WTC11 (cell line): ENCODE results near the gene LARP1. TPM values are rescaled to one million over a fixed set of nuclear protein-coding genes. Genes with fewer than 3 reads are reported as not detected.
A peak's percentile ranks its signal among the peaks of the same experiment; 100 is the strongest.

Experiments used
- ATAC-seq: fragments of 200-7000 bp; cut with Tn5 transposase; 2 replicates; pipeline ENCODE4 v1.10.0; 2021; ENCODE audit warnings: mild to moderate bottlenecking, moderate library complexity
- CTCF ChIA-PET: fragments of 300-600 bp; sonication (Branson Sonifier 250); formaldehyde crosslinking; loops from one replicate; lab custom pipeline; 2021; ENCODE audit warnings: antibody characterized with exemption; lab: Charles Lee
- POLR2A ChIA-PET: fragments of 350-600 bp; sonication (Branson Sonifier 250); formaldehyde crosslinking; loops from one replicate; lab custom pipeline; 2021; ENCODE audit warnings: antibody characterized with exemption; lab: Charles Lee
- DNase-seq: peaks from one replicate; pipeline ENCODE4 v3.0.0; 2021; ENCODE audit warnings: low spot score
- H3K27ac Mint-ChIP-seq: 2 replicates; pipeline ENCODE4 v1.8.0; 2021; ENCODE audit warnings: mixed read lengths
- H3K27me3 Mint-ChIP-seq: 2 replicates; pipeline ENCODE4 v1.8.0; 2021; ENCODE audit warnings: low read depth, mild to moderate bottlenecking, moderate library complexity, mixed read lengths
- H3K36me3 Mint-ChIP-seq: 2 replicates; pipeline ENCODE4 v1.8.0; 2021; ENCODE audit warnings: mixed read lengths
- H3K4me1 Mint-ChIP-seq: 2 replicates; pipeline ENCODE4 v1.8.0; 2022; ENCODE audit warnings: mixed read lengths
- H3K4me3 Mint-ChIP-seq: 2 replicates; pipeline ENCODE4 v1.8.0; 2021; ENCODE audit warnings: mild to moderate bottlenecking, moderate library complexity, mixed read lengths
- H3K9me3 Mint-ChIP-seq: 2 replicates; pipeline ENCODE4 v1.8.0; 2021; ENCODE audit warnings: mixed read lengths
- AR ChIP-seq: fragments of 250-450 bp; sonication (Bioruptor Pico); IDR thresholded peaks from 2 replicates; pipeline ENCODE4 v1.9.0; 2021; ENCODE audit warnings: mild to moderate bottlenecking
- ARID4B ChIP-seq: sonication (generic); formaldehyde crosslinking; IDR thresholded peaks from 2 replicates; pipeline ENCODE4 v1.8.0; 2023; ENCODE audit warnings: missing genetic modification reagents, mild to moderate bottlenecking, borderline replicate concordance
- CREM ChIP-seq: sonication (generic); formaldehyde crosslinking; IDR thresholded peaks from 2 replicates; pipeline ENCODE4 v1.8.1; 2022; ENCODE audit warnings: mild to moderate bottlenecking, missing genetic modification reagents, moderate library complexity
- ERG ChIP-seq: fragments of 250-450 bp; sonication (Bioruptor Pico); IDR thresholded peaks from 2 replicates; pipeline ENCODE4 v1.8.0; 2021; ENCODE audit warnings: mild to moderate bottlenecking
- ESRRA ChIP-seq: sonication (generic); formaldehyde crosslinking; IDR thresholded peaks from 2 replicates; pipeline ENCODE4 v1.8.1; 2022; ENCODE audit warnings: mild to moderate bottlenecking, missing genetic modification reagents, borderline replicate concordance
- FOXK1 ChIP-seq: sonication (generic); formaldehyde crosslinking; IDR thresholded peaks from 2 replicates; pipeline ENCODE4 v1.8.0; 2022; ENCODE audit warnings: mild to moderate bottlenecking, moderate library complexity, missing genetic modification reagents
- FOXP1 ChIP-seq: sonication (generic); formaldehyde crosslinking; IDR thresholded peaks from 2 replicates; pipeline ENCODE4 v1.8.0; 2022; ENCODE audit warnings: missing genetic modification reagents, mild to moderate bottlenecking, moderate library complexity, borderline replicate concordance
- GABPB1 ChIP-seq: sonication (generic); formaldehyde crosslinking; IDR thresholded peaks from 2 replicates; pipeline ENCODE4 v1.8.1; 2023; ENCODE audit warnings: mild to moderate bottlenecking, missing genetic modification reagents
- HMGXB4 ChIP-seq: sonication (generic); formaldehyde crosslinking; IDR thresholded peaks from 2 replicates; pipeline ENCODE4 v1.8.1; 2023; ENCODE audit warnings: mild to moderate bottlenecking, moderate library complexity, missing genetic modification reagents
- JAZF1 ChIP-seq: fragments of 250-450 bp; sonication (Bioruptor Pico); IDR thresholded peaks from 2 replicates; pipeline ENCODE4 v1.9.0; 2021; ENCODE audit warnings: moderate library complexity, mild to moderate bottlenecking, inconsistent platforms
- MAX ChIP-seq: sonication (generic); formaldehyde crosslinking; IDR thresholded peaks from 2 replicates; pipeline ENCODE4 v1.8.0; 2022; ENCODE audit warnings: mild to moderate bottlenecking, missing genetic modification reagents
- MYBL2 ChIP-seq: sonication (generic); formaldehyde crosslinking; IDR thresholded peaks from 2 replicates; pipeline ENCODE4 v1.8.1; 2023; ENCODE audit warnings: mild to moderate bottlenecking, moderate library complexity, missing genetic modification reagents
- NFYB ChIP-seq: sonication (generic); formaldehyde crosslinking; conservative IDR thresholded peaks from 2 replicates; pipeline ENCODE4 v1.8.0; 2022; ENCODE audit warnings: low read depth, missing genetic modification reagents
- PRRX2 ChIP-seq: fragments of 250-450 bp; sonication (Bioruptor Pico); IDR thresholded peaks from 2 replicates; pipeline ENCODE4 v1.8.0; 2021; ENCODE audit warnings: mild to moderate bottlenecking
- SMAD3 ChIP-seq: sonication (generic); formaldehyde crosslinking; IDR thresholded peaks from 2 replicates; pipeline ENCODE4 v1.8.0; 2022; ENCODE audit warnings: missing genetic modification reagents, mild to moderate bottlenecking, borderline replicate concordance
- USF1 ChIP-seq: sonication (generic); formaldehyde crosslinking; IDR thresholded peaks from 2 replicates; pipeline ENCODE4 v1.8.0; 2022; ENCODE audit warnings: mild to moderate bottlenecking, missing genetic modification reagents
- ZBTB43 ChIP-seq: sonication (generic); formaldehyde crosslinking; IDR thresholded peaks from 2 replicates; pipeline ENCODE4 v1.8.1; 2023; ENCODE audit warnings: mild to moderate bottlenecking, missing genetic modification reagents
- ZNF281 ChIP-seq: sonication (generic); formaldehyde crosslinking; IDR thresholded peaks from 2 replicates; pipeline ENCODE4 v1.8.0; 2023; ENCODE audit warnings: mild to moderate bottlenecking, missing genetic modification reagents
- total RNA-seq: library from RNA; stranded (reverse); gene quantifications from 3 replicates; pipeline ENCODE4 v1.2.3, GENCODE V29; 2021

Gene LARP1
- total RNA-seq, 1 experiment from 2014 or later: 406 TPM

- Mint-ChIP-seq H3K27ac (peak overlapping the region; percentile 100), H3K4me3 (peak overlapping the region; percentile 92), H3K9me3 (no peaks in the 10 kb centered on the region), H3K4me1 (peaks cover 28% of the 10 kb centered on the region), H3K36me3 (peaks cover 7% of the 10 kb centered on the region), H3K27me3 (no peaks in the 10 kb centered on the region)
- CTCF ChIA-PET: interaction anchor here (1.0 to 1.5 kb wide), 3 partner anchors 11 to 179 kb away, joined by 3 to 5 read pairs (median 3); no protein-coding TSS in a partner anchor
- POLR2A ChIA-PET: interaction anchor here (0.6 to 1.5 kb wide), 2 partner anchors 104 to 205 kb away, joined by 4 read pairs; no protein-coding TSS in a partner anchor
- ATAC-seq (peak; percentile 81), DNase-seq (peak; percentile 94)
- TF ChIP-seq PRRX2 (CRISPR knock-in tag) (peak; percentile 20; the same call in 1 of the 2 replicates), JAZF1 (no peak), FOXP1 (CRISPR knock-in tag) (peak; percentile 56; the same call in 1 of the 2 replicates), FOXK1 (CRISPR knock-in tag) (peak; percentile 68; the same call in 1 of the 2 replicates), ESRRA (CRISPR knock-in tag) (0 out of 2 replicates have a peak, but pooled peaks have one; percentile 60), ERG (no peak), MAX (CRISPR knock-in tag) (peak; percentile 93), USF1 (CRISPR knock-in tag) (0 out of 2 replicates have a peak, but pooled peaks have one; percentile 14), SMAD3 (CRISPR knock-in tag) (peak; percentile 76; the same call in 1 of the 2 replicates), ZNF281 (CRISPR knock-in tag) (0 out of 2 replicates have a peak, but pooled peaks have one; percentile 22), ARID4B (CRISPR knock-in tag) (0 out of 2 replicates have a peak, but pooled peaks have one; percentile 26), CREM (CRISPR knock-in tag) (0 out of 2 replicates have a peak, but pooled peaks have one; percentile 52), NFYB (CRISPR knock-in tag) (0 out of 2 replicates have a peak, but pooled peaks have one; percentile 4), AR (CRISPR knock-in tag) (no peak), HMGXB4 (CRISPR knock-in tag) (no peak), ZBTB43 (CRISPR knock-in tag) (peak; percentile 68; the same call in 1 of the 2 replicates), GABPB1 (CRISPR knock-in tag) (0 out of 2 replicates have a peak, but pooled peaks have one; percentile 1), MYBL2 (CRISPR knock-in tag) (0 out of 2 replicates have a peak, but pooled peaks have one; percentile 71)
These were observed 102.5 kb downstream of the LARP1 start for GRCh38 chr5:154857530-154858296.
